NK-92 (cell line): ENCODE results near the gene SCAP.
A peak's percentile ranks its signal among the peaks of the same experiment; 100 is the strongest.
"Not testable (repeated sequence)": the region's sequence is repeated elsewhere in the genome, so short reads cannot be mapped to it uniquely, and the experiment has no call there.

Source experiments
- DNase-seq: peaks from one replicate; lab custom pipeline; 2025; ENCODE audit not compliant: unreplicated experiment; lab: John Stamatoyannopoulos, UW

The SCAP gene

GRCh38 chr3:47475570-47476329 lies at the start of gene SCAP:
Gene SCAP (minus strand): TSS chr3:47475941. CDS start chr3:47442993, 32,948 bp downstream.
- peak; percentile 74 for DNase-seq

DNA sequence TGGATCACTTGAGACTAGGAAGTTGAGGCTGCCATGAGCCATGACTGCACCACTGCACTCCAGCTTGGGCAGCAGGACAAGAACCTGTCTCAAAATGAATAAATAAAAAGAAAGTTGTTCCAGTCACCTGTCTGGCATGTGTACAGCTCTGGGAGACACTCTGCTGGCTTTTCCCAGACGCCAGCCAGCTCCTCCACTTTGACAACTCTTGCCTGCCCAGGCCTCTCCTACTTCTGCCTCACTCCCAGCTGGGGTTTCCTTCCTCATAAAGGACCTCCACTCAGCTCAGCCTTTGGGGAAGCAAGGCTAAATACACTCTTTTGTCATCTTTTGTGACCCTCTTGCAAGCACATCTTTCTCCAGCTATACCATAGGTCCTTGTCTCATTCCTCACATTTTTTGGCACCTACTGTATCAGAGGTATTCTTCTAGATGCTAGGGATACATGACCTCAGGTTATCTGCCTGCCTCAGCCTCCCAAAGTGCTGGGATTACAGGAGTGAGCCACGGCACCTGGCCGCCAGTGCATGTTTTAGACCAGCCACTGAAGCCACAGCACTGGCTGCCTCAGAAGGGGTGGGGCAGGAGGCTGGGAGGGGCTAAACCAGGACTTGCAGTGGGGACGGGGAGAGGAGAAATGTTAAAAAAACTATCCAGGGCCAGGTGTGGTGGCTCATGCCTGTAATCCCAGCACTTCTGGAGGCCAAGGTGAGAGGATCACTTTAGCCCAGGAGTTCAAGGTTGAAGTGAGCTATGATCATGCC lies 47.8 kb upstream of the SCAP start:
- DNase-seq: no peak

GRCh38 chr3:47522082-47522987 lies 46.6 kb upstream of the SCAP start:
- DNase-seq: peak; percentile 3

DNA sequence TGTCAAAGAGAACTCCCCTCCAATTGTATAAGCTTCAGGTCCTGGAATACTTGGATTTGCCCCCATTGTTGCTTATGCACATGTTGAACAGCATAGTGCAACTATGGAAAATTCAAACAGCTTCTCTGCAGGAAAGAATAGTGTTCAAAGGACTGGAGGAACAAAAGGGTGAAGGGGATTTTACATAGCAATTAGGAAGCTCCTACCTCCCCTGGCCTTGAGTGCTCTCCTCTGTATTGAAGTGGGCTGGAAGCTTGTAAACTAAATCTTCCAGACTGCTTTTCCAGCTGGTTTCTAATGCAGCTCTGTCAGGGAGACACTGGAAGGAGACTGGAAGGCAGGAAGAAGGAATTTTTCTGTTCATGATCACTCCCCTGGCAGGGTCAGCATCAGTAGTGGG lies 45.0 kb upstream of the SCAP start:
- DNase-seq: no peak

DNA sequence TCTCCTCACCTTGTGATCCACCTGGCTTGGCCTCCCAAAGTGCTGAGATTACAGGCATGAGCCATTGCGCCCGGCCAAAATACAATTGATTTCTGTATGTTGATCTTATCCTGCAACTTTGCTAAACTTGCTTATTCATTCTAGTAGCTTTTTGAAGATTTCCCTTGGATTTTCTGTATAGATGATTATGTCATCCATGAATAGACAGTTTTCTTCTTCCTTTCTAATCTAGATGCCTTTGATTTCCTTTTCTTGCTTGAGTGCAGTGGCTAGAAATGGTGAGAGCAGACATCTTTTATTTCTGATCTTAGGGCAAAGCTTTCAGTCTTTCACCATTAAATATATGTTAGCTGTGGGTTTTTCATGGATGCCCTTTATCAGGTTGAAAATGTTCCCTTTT lies 42.2 kb upstream of the SCAP start:
- DNase-seq: no peak

DNA sequence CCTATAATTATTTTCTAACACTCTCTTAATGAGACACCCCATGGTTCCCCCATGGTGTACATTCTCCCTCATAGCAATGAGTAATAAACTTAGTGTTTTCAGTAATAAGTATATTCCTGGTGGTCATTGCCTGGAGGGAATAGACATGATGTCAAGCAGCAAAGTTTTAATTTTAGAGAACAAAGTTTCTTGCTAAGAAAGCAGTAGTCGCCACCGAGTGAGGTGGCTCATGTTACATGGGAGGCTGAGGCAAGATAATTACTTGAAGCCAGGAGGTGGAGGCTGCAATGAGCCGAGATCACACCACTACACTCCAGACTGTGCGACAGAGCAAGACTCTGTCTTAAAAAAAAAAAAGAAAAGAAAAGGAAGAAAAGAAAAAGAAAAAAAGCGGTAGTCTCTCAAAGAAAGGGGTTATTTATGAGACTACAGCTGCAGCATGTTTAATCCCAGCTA lies 40.2 kb upstream of the SCAP start:
- no peak for DNase-seq

GRCh38 chr3:47515100-47515499 lies 39.4 kb upstream of the SCAP start:
- DNase-seq: no peak

DNA sequence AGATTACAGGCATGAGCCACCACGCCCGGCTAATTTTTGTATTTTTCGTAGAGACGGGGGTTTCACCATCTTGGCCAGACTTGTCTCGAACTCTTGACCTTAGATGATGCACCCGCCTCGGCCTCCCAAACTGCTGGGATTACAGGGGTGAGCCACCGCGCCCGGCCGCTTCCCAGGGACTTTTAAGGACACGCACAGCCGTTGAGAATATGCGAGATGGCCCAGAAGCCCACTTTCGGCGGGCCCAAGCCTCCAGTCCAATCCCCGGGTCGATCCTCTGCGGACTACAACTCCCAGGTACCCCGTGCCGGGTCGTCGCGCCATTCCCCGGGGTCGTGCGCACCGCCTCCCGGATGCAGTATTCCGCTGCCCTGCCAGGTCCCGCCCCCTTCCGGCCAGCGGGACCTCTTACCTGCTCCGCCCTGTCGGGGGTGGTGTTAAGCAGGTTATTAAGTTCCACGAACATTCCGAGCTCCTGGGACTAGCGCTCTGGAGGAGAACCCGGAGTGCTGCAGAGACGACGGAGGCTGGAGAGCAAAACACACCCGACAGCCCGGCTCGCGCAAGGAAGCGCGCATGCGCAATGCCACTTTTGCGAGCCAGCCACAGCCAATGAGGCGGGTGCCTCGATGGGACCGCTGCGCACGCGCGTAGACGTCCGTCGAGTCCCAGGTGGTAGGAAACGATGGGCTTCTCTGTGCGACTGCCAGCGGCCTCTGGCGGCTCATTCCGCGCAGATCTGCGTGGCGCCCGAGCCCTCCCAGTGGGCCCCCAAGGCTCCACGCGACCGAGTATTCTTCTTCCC lies 37.6 kb upstream of the SCAP start, which contains the start of gene ELP6:
Gene ELP6 (minus strand): TSS at position 588 of the 805 bp plus-strand sequence. CDS start 122 bp downstream, at position 466.
- peak; percentile 81 for DNase-seq

DNA sequence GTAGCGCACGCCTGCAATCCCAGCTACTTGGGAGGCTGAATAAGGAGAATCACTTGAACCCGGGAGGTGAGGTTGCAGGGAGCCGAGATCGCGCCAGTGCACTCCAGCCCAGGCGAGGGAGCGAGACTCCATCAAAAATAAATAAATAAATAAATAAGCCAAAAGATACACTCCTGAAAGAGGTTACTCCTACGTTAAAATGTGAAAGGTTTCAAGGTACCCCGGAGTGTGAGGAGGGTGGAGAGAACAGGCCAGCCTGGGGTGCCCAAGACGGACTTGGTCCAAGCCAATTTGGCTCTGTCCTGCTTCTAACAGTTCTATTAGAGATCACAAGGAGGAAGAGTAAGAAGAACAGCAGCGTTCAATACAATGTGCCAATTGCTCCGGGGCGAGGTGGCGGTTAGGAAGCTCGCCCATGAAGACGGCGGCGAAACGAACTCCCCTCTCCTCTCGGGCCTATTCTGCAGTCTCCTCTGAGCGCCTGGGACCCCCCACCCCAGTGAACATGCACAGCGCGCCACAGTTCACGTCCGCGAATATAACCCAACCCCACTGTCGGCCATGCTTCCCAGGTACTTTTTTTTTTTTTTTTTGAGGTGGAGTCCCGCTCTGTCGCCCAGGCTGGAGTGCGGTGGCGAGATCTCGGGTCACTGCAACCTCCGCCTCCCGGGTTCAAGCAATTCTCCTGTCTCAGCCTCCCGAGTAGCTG lies 36.8 kb upstream of the SCAP start:
- DNase-seq: no peak

DNA sequence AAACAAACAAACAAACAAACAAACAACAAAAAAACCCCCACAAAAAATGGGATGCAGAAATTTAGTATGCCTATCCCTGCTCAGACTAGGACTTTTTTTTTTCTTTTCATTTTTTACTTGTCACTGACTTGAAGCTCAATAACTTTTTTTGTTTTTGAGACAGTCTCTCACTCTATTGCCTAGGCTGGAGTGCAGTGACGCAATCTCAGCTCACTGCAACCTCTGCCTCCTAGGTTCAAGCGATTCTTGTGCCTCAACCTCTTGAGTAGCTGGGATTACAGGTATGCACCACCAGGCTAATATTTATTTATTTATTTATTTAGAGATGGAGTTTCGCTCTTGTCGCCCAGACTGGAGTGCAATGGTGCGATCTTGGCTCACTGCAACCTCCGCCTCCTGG lies 29.5 kb upstream of the SCAP start:
- DNase-seq: not testable (repeated sequence)

- DNase-seq: no peak
Observed at GRCh38 chr3:47504113-47504512, 28.4 kb upstream of the SCAP start.

DNA sequence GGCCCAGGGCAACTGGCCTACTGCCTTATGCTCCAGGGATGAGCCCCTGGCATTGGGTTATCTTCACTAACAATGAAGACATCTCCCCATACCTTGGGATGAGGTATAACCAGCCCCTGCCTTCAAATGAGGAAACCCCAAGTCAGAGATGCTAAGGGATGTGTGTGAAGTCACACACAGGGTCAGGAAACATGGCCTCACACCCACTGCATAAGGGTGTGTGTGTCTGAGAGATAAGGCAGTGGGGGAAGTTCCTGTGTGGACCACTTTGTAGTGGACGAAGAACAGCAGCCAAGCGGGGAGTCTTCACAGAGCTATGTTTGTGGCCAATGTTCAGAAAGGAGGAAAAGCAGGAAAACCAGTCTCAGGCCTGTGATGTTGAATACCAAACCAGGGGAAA lies 27.3 kb upstream of the SCAP start:
- no peak for DNase-seq

GRCh38 chr3:47496892-47497291 lies 21.2 kb upstream of the SCAP start:
- no peak for DNase-seq

DNA sequence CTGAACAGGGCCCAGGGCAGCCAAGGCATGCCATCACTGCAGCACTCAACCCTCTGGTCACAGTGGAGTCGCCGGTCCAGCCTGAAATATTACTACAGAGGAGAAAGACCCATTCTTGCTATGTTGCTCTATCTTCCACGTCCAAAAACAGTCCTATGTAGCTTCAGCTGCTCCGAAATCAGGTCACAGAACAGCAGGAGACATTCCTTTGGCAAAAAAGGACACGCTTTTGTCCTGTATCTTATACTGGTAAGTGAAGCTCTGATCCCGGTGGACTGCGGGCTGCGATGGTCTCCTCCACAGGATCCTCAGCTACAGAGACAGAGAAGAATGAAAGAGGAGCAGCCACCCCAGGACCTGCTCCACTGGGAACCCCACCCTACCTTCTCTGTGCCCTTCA lies 20.1 kb upstream of the SCAP start:
- DNase-seq: no peak

GRCh38 chr3:47495111-47495510 lies 19.4 kb upstream of the SCAP start:
- no peak for DNase-seq

DNA sequence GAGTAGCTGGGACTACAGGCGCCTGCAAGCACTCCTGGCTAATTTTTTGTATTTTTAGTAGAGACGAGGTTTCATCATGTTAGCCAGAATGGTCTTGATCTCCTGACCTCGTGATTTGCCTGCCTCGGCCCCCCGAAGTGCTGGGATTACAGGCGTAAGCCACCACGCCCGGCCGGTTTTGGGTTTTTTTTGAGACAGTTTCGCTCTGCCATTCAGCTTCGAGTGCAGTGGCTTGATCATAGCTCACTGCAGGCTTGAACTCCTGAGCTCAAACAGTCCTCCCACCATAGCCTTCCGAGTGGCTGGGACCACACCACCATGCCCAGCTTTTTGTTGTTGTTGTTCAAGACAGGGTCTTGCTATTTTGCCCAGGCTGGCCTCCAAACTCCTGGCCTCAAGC lies 16.0 kb upstream of the SCAP start:
- no peak for DNase-seq

- DNase-seq: no peak
Observed at GRCh38 chr3:47491186-47491585, 15.4 kb upstream of the SCAP start.

- no peak for DNase-seq
Observed at GRCh38 chr3:47487265-47487664, 11.5 kb upstream of the SCAP start.

GRCh38 chr3:47485812-47486211 lies 10.1 kb upstream of the SCAP start:
- no peak for DNase-seq

- no peak for DNase-seq
Observed at GRCh38 chr3:47482366-47482765, 6.6 kb upstream of the SCAP start.
